Endothelial cell of umbilical vein (primary cell): Measurements from ENCODE around the gene RIOK1. TPM values are rescaled to one million over a fixed set of nuclear protein-coding genes. Genes with fewer than 3 reads are reported as not detected.

Experiments used
- BruUV-seq: library from RNA; stranded (reverse); fragments of 400-500 nt; replicated peaks from 2 replicates; lab custom pipeline; 2021; lab: Mats Ljungman, UMichigan
- CTCF ChIA-PET: fragments of 300-600, 350-600 bp; sonication (Branson Sonifier 250); formaldehyde crosslinking; loops from one replicate; lab custom pipeline; 2021; ENCODE audit warnings: antibody characterized with exemption, inconsistent platforms; lab: Charles Lee
- POLR2A ChIA-PET: fragments of 300-600, 350-600 bp; sonication (Branson Sonifier 250); formaldehyde crosslinking; loops from one replicate; lab custom pipeline; 2021; ENCODE audit warnings: antibody characterized with exemption, inconsistent platforms; lab: Charles Lee
- DNase-seq: peaks from one replicate; pipeline ENCODE4 v3.0.0-alpha.2; 2011; ENCODE audit warnings: low read depth, low spot score
- FAIRE-seq: peaks from 2 replicates; lab custom pipeline; 2011; peaks lifted over from hg19 to GRCh38; lab: Jason Lieb, UNC
- H2AFZ ChIP-seq: 2 replicates; pipeline ENCODE4 v1.6.0; 2012; ENCODE audit warnings: low read depth, low read length, control low read depth, inconsistent platforms
- H3K27ac ChIP-seq: 2 replicates; pipeline ENCODE4 v1.5.1; 2011; ENCODE audit warnings: low read depth, mild to moderate bottlenecking, control low read depth, low read length, moderate library complexity; ENCODE audit not compliant: insufficient read depth
- H3K27me3 ChIP-seq, 2 experiments: 2 replicates each; pipeline versions ENCODE4 v1.6.0 to v1.6.1; 2011; ENCODE audit warnings: low read length in 2 of 2, mixed read lengths in 1 of 2; ENCODE audit not compliant: control insufficient read depth in 2 of 2, insufficient read depth in 2 of 2
- H3K36me3 ChIP-seq, 2 experiments: 2 replicates in 1 of 2; 3 replicates in 1 of 2; pipeline ENCODE4 v1.5.1; 2011; ENCODE audit warnings: low read length in 2 of 2, mild to moderate bottlenecking in 1 of 2, moderate library complexity in 1 of 2; ENCODE audit not compliant: control insufficient read depth in 2 of 2, insufficient read depth in 2 of 2; ENCODE audit errors: extremely low read depth in 1 of 2
- H3K4me1 ChIP-seq: 3 replicates; pipeline ENCODE4 v1.5.1; 2011; ENCODE audit warnings: mild to moderate bottlenecking, low read length; ENCODE audit not compliant: control insufficient read depth, insufficient read depth; ENCODE audit errors: extremely low read depth
- H3K4me2 ChIP-seq: 2 replicates; pipeline ENCODE4 v1.6.1; 2011; ENCODE audit warnings: low read length, control low read depth, mixed read lengths; ENCODE audit not compliant: insufficient read depth
- H3K4me3 ChIP-seq, 3 experiments: fragments of 200-600 bp in 1 of 3; sonication (generic), shearing (Covaris generic) in 1 of 3; replicated peaks in 1 of 3; 2 replicates each; pipeline ENCODE4 v1.5.1; 2011 to 2016; ENCODE audit warnings: control low read depth in 3 of 3, low read length in 3 of 3, mild to moderate bottlenecking in 2 of 3, inconsistent platforms in 1 of 3, low read depth in 1 of 3, moderate library complexity in 1 of 3; ENCODE audit not compliant: insufficient read depth in 1 of 3
- H3K79me2 ChIP-seq: 2 replicates; pipeline ENCODE4 v1.6.0; 2012; ENCODE audit warnings: low read length, inconsistent platforms; ENCODE audit not compliant: control insufficient read depth, insufficient read depth
- H3K9ac ChIP-seq: replicated peaks from 2 replicates; pipeline ENCODE3; 2011; ENCODE audit warnings: low read length, control low read depth; ENCODE audit not compliant: insufficient read depth; ENCODE audit errors: extremely low read depth
- H3K9me1 ChIP-seq: replicated peaks from 3 replicates; pipeline ENCODE4 v1.6.0; 2011; ENCODE audit warnings: mild to moderate bottlenecking, low read length; ENCODE audit not compliant: control insufficient read depth, insufficient read depth; ENCODE audit errors: extremely low read depth
- H3K9me3 ChIP-seq: replicated peaks from 2 replicates; pipeline ENCODE4 v1.5.1; 2012; ENCODE audit warnings: low read length, inconsistent platforms; ENCODE audit not compliant: control insufficient read depth, insufficient read depth
- H4K20me1 ChIP-seq: replicated peaks from 2 replicates; pipeline ENCODE3; 2011; ENCODE audit warnings: mild to moderate bottlenecking, low read length; ENCODE audit not compliant: control insufficient read depth, insufficient read depth; ENCODE audit errors: extremely low read depth
- CTCF ChIP-seq, 2 donors: IDR thresholded peaks; 1 replicate in 1 of 2; 2 replicates in 1 of 2; pipeline ENCODE4 v1.5.1; 2011; ENCODE audit warnings: low read length in 2 of 2, mild to moderate bottlenecking in 2 of 2, moderate library complexity in 2 of 2, control low read depth in 1 of 2, inconsistent platforms in 1 of 2, low read depth in 1 of 2; ENCODE audit not compliant: insufficient read depth in 1 of 2; ENCODE audit errors: extremely low read depth in 1 of 2
- EZH2 ChIP-seq: IDR thresholded peaks from 2 replicates; pipeline ENCODE4 v1.6.1; 2012; ENCODE audit warnings: borderline replicate concordance, low read depth, mild to moderate bottlenecking, moderate library complexity, low read length, inconsistent platforms; ENCODE audit not compliant: severe bottlenecking
- FOS ChIP-seq: IDR thresholded peaks from 2 replicates; pipeline ENCODE4 v1.6.1; 2011; ENCODE audit warnings: mild to moderate bottlenecking, low read length, moderate library complexity, borderline replicate concordance; ENCODE audit not compliant: insufficient read depth
- GATA2 ChIP-seq: IDR thresholded peaks from 2 replicates; pipeline ENCODE4 v1.7.0; 2011; ENCODE audit warnings: low read depth, mild to moderate bottlenecking, moderate library complexity, mixed read lengths, low read length; ENCODE audit not compliant: insufficient read length, insufficient read depth
- JUN ChIP-seq: IDR thresholded peaks from 2 replicates; pipeline ENCODE4 v1.6.1; 2011; ENCODE audit warnings: borderline replicate concordance, low read depth; ENCODE audit not compliant: insufficient read length, insufficient read depth
- POLR2A ChIP-seq: IDR thresholded peaks from 2 replicates; pipeline ENCODE4 v1.6.1; 2012; ENCODE audit warnings: low read depth, mild to moderate bottlenecking, control low read depth, low read length
- POLR2AphosphoS5 ChIP-seq: IDR thresholded peaks from 2 replicates; pipeline ENCODE4 v1.6.1; 2012; ENCODE audit warnings: low read depth, mild to moderate bottlenecking, control low read depth, low read length, moderate library complexity; ENCODE audit not compliant: insufficient read depth
- dilution Hi-C: fragments of 300-500 bp; cut with MboI; formaldehyde crosslinking; loops from one replicate; pipeline ENCODE4 v1.15.0; 2019; ENCODE audit warnings: low sequenced_read_pairs; ENCODE audit not compliant: extremely low pct_ligation_motif_present
- intact Hi-C: fragments of 100-400 bp; cut with micrococcal nuclease; formaldehyde crosslinking; loops from one replicate; pipeline ENCODE4 v1.10.0; 2022
- polyA plus RNA-seq, 4 experiments: library from polyadenylated mRNA; depleted of rRNA in 3 of 4; stranded (reverse) in 3 of 4; unstranded in 1 of 4; fragments of >200 nt; gene quantifications; 2 replicates each; pipeline versions ENCODE4 v1.2.1 to v1.2.3, GENCODE V29; 2011 to 2012; ENCODE audit warnings: missing spikeins in 1 of 4
- total RNA-seq: library from RNA; stranded (reverse); gene quantifications from 2 replicates; pipeline ENCODE4 v1.2.3, GENCODE V29; 2021

RIOK1 gene
- total and polyA plus RNA-seq, 2 donors (not counting 3 experiments of a cell fraction or from before 2014, with no cell fraction given): 9.2 to 21.4 TPM

GRCh38 chr6:7441048-7441775 is 51.6 kb downstream of the RIOK1 start:
- BruUV-seq: no TSS peak
- CTCF ChIA-PET: no interaction called here
- TF ChIP-seq EZH2: no peak
- TF ChIP-seq CTCF (IDR thresholded peaks at IDR 0.05; ENCODE audit: extremely low read depth in 1 of 2, insufficient read depth in 1 of 2, low read depth in 1 of 2, low read length in 2 of 2): no peak
- TF ChIP-seq GATA2: no peak
- TF ChIP-seq FOS: no peak
- no peak for TF ChIP-seq JUN
- no peak for TF ChIP-seq POLR2AphosphoS5
- TF ChIP-seq POLR2A: no peak
- dilution Hi-C loops (no loop called here), intact Hi-C loops (no loop called here)
- no peaks in the 10 kb centered on the region for H3K4me1 ChIP-seq
- H3K9ac ChIP-seq: no peak overlapping the region
- no peaks in the 10 kb centered on the region for H3K9me1 ChIP-seq
- H3K36me3 ChIP-seq: no peaks in the 10 kb centered on the region
- no peaks in the 10 kb centered on the region for H3K79me2 ChIP-seq
- H4K20me1 ChIP-seq: no peaks in the 10 kb centered on the region
- H3K4me3 ChIP-seq: no peak overlapping the region
- no peak for FAIRE-seq
- no peak overlapping the region for H3K27ac ChIP-seq
- POLR2A ChIA-PET: no interaction called here
- no peaks in the 10 kb centered on the region for H3K9me3 ChIP-seq
- no peak overlapping the region for H3K4me2 ChIP-seq
- no peak for DNase-seq
- H3K27me3 ChIP-seq: no peaks in the 10 kb centered on the region
- H2AFZ ChIP-seq: no peak overlapping the region
